Measurements from ENCODE around the gene FBXO24.
A peak's percentile ranks its signal among the peaks of the same experiment; 100 is the strongest.
"Not testable (repeated sequence)": the region's sequence is repeated elsewhere in the genome, so short reads cannot be mapped to it uniquely, and the experiment has no call there.

The FBXO24 gene

DNA sequence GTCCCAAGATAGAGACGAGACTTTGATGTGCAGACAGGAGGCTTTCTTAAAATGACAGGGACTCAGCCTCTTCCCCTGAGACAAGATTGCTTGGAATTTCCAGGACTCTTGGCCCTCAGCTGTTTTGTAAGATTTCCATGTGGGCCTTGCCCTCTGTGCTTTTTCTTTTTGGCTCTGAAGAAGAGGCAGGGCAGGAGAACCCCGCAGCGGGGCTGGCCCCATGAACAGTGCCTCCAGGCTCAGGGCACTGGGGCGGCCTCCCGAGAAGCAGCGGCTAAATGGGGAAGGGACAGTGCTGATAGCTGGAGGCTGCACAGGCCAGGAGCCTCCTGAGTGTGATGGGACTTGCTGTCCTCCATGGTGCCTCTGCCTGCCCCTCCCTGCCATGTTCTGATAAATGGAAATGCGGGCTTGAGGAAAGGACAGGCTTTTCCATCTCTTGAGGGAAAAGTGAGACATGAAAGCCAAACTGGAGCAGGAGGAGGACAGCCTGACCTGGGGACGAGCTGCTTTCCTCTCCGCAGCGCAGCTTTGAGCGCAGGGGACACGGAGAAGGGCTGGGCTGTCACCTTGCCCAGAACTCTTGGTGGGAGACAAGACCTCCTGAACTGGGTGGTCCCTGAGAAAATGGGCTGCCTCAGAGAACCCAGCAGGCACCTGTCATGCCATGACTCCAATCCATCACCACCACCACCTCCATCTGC is 24.5 kb upstream of the FBXO24 start:
- DNase-seq (ENCODE audit: low read depth in 3 of 3), result no peak

DNA sequence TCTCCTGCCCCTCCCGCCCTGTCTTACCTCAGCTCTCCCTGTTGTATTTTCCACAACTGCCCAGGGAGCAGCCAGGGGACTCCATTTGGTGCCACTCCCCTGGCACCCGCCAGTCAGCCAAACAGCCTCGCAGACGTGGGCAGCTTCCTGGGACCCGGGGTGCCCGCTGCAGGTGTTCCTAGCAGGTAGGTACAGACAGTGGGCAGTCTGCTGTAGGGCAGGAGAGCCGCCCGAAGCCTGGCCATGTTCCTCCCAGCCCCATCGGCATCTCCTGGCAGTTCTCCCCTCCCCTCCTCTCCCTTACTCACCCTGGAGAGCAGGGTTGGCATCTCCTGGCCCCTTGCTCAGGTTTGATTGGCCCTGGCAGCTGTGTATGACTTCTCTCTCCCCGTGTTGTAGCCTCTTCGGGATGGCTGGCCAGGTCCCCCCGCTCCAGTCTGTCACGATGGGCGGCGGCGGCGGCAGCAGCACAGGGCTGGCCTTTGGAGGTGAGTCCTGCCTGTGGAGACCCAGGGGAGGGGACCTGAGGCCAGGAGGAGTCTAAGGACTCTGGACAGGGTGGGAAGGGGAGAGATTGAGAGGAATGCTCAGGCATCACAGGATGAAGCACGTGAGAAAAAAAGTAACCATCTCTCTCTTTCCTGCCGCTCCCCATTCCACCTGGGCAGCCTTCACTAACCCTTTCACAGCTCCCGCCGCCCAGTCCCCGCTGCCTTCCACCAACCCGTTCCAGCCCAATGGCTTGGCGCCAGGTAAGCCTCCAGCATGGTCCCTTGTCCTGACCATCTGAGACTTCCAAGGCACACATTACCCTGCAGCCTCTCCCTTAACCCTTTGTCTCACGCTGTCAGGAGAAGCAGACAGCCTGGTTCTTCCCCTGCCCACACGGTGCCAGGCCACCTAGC is 23.7 kb upstream of the FBXO24 start:
- no peak for DNase-seq (ENCODE audit: low read depth in 3 of 3)

DNA sequence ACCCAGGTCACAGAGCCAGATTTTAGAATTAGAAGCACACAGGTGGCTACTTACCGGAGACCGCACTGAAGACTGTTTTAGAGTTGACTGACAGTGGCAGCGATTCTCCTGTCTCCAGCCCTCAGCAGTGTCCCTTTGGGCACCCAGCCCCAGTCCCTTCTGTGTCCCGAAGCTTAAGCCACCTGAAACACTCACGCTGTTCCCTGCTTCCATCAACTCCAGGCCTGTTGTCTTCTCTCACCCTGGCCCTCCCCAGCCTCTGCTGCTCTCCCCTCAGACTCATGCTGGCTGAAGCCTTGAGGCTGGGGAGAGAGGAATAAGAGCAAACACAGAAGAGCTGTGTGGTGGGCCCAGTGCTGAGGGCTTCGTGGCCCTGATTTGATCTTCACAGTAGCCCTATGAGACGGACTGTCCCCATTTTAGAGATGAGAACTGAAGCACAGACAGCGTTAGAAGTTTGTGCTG is 23.0 kb upstream of the FBXO24 start:
- no peak for DNase-seq (ENCODE audit: low read depth in 3 of 3)

DNA sequence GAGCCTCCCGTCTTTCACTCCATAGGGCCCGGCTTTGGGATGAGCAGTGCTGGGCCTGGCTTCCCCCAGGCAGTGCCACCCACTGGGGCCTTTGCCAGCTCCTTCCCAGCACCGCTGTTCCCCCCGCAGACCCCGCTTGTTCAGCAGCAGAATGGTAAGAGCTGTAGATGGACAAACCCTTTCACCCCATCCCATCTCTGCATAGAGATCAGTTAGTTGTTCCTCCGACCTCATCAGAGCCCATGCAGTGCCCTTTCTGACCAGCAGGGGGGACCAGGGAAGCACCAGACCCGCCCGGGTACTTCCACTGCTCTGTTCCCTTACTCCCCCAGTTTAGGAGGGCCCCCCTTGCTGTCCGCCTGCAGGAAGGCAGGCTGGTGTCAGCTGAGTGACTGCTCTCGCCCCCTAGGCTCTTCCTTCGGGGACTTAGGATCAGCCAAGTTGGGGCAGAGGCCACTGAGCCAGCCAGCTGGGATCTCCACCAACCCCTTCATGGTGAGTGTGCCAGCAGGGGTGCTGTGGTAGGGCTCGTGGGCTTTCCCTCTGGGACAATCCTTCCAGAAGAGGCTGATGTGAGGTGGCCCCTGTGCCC is 22.2 kb upstream of the FBXO24 start:
- peak; percentile 68 to 80 (median 77) for DNase-seq (ENCODE audit: low read depth in 3 of 3)

DNA sequence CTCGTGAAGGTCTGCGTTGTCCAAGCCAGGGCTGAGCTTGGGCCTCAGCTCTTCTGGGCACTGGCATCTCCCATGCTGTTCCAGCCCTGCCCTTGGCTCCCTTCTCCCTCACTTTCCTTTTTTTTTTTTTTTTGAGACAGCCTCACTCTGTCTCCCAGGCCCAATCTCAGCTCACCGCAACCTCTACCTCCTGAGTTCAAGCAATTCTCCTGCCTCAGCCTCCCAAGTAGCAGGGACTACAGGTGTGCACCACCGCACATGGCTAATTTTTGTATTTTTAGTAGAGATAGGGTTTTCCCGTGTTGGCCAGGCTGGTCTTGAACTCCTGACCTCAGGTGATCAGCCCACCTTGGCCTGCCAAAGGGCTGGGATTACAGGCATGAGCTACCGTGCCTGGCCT is 21.7 kb upstream of the FBXO24 start:
- DNase-seq (ENCODE audit: low read depth in 3 of 3), result not testable (repeated sequence)

DNA sequence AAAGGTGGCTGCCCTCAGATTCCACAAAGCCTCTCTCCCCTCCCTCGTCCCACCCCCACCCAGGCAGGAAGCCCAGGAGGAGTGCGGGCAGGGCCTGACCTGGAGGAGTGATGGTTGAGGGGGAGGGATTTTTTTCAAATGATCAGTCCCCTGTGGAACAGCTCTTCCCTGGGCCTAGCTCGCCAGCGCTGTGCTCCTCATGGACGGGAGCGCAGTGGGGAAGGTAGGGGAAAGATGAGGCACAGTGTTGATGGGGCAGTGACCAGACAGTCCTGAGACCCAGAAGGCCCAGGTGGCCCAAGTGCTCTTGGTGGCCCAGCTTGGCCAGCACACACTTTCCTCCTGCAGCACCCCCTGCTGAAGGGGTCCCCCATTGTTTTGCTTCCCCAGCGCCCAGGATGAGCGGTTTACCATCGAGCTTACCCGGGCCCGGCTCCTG is 21.0 kb upstream of the FBXO24 start:
- DNase-seq (ENCODE audit: low read depth in 3 of 3), result no peak

DNA sequence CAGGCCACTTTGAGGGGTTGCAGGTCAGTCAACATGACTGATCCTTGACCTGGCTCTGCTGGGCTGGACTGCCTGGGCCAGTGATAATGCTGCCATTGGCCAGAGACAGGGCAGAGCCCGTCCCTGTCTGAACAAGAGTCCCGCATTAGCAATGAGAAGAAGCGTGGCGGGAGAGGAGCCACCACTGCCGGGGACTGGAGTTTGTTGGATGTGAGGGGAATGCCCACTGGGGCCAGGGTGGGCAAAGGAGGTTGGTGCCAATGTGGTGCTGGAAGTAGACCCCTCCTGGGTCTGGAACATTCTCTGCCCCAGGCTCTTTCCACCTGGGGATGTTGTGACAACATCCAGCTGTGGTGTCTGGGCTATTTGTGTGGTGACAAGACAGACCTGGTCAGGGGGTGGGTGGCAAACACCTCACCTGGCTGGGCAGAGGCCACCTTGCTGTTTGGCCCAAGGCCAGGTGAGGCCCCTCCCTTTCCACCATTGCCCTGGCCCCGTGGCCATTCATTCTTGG is 20.1 kb upstream of the FBXO24 start:
- DNase-seq (ENCODE audit: low read depth in 3 of 3), result no peak

DNA sequence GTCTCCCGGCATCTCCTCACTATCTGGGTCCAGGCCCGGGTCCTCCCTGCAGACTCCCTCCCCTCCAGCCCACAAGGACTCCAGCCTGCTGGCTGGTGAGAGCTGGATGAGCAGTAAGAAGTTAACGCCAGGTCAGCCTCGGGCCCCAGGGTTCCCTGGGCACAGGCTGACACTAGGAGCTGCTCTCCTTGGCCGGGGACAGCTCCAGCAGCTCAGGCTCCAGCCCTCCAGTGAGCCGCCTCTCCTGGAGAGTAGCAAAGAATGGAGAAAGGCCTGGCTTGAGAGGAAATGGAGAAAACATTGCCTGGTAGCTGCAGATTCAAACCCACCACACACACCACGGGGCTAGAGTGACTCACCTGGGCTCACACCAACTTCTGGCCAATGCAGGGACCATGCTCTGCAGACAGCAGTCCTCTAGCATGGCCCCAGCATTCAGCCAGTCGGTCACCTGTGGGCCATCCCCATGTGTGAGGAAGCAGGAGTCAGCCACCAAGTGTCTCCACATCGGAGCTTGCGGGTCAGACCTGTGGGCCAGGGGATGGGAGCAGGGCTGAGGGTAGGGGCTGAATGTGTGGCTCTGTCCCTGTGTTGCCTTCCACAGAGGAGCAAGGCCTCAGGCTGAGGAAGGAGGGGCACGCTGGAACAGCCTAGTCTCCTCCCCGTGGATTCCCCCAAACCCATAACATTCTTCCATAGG is 18.9 kb upstream of the FBXO24 start:
- DNase-seq (ENCODE audit: low read depth in 3 of 3), result no peak

DNA sequence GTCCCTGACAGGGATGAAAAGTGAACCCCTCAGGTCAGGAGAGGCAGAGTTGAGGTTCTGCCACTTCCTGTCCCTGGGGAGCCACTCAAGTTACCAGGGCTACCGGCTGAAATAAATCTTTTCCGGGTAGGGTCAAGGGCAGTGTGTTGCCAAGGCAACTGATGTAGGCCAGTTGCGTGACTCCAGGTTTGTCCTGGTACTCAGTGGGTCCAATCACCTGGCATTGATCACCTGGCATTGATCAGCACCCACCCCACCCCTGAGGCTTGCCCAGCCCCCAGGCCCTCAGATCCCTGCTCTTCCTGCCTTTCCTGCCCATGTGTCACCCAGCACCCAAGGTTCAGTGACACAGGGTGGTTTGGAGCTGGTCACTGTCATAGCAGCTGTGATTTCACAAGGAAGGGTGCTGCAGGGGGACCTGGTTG is 18.4 kb upstream of the FBXO24 start:
- DNase-seq (ENCODE audit: low read depth in 3 of 3), result no peak

DNA sequence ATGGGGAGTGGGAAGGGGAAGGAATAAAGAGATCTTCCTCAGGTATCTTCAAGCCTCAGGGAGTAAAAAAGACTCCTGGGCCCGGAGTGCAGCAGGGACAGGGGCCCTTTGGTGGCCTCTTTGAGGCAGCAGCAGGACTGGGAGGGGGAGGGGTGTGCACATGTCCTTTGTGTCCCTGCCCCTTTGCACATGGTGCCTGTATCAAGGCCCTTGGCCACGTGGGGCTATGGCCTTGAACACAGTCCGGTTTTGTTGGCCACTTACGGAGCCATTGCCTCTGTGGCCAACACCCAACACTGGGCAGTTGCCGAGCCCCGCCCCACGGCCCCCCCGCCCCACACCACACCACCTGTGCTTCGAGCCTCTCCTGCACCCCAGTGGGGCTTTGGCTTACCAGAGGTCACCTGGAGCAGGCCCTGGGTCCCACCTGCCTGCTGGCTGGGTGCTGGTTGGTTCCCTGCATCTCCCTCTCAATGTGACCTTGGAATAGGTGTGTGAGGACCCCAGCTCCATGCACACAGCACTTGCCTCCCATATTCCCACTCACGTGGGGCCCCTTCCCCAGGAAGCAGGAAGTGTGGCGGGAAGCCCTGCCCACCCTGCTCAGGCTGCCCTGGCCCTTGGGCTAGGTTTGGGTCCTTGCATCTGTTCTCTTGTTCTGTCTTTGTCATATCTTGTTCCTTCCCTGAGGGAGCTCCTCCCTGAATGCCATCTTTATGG is 17.8 kb upstream of the FBXO24 start:
- DNase-seq (ENCODE audit: low read depth in 3 of 3), result no peak

DNA sequence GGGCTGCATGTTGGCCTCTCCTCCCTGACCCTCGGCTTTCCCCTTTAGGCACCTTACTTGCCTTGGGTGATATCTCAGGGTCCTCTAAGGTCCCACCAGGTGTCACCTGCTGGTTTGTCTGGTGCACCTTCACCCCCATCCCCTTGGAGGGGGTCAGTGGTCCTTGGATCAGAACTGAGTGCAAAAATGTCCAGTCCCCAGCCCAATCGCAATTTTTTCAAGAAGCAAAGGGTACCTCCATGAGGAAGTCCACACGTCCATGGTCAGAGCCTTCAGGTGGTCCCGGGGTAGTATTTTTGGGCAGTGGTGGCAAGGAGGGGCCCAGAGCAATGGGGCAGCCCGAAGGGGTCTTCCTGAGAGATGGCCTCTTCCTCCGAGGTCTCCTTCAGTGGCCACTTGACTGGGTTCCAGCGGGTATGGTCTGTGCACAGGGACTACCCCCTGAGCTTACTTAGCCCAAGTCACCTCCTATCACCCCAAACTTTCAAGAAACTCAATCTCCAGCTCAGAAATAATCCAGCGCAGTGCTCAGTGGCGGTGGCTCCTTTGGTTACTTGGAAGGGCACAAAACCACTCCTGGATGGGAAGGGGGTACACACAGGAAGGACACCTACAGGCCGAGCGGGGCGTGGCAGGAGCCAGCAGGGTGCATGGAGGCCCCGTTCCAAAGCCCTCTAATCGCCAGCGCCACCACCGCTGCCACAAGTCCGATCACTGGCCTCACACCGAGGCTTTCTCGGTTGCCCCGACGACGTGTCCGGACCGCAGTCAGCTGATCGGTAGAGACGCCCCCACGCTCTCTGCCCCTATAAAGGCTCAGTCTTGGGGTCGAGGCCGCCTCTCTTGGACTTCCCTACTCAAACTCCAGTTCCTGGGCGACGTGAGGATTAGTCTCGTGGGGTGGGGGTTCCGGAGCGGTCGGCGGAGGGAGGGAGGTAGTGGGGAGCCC is 17.0 kb upstream of the FBXO24 start:
- peak in 1 of 3 experiments; percentile 25 for DNase-seq (ENCODE audit: low read depth in 3 of 3)

DNA sequence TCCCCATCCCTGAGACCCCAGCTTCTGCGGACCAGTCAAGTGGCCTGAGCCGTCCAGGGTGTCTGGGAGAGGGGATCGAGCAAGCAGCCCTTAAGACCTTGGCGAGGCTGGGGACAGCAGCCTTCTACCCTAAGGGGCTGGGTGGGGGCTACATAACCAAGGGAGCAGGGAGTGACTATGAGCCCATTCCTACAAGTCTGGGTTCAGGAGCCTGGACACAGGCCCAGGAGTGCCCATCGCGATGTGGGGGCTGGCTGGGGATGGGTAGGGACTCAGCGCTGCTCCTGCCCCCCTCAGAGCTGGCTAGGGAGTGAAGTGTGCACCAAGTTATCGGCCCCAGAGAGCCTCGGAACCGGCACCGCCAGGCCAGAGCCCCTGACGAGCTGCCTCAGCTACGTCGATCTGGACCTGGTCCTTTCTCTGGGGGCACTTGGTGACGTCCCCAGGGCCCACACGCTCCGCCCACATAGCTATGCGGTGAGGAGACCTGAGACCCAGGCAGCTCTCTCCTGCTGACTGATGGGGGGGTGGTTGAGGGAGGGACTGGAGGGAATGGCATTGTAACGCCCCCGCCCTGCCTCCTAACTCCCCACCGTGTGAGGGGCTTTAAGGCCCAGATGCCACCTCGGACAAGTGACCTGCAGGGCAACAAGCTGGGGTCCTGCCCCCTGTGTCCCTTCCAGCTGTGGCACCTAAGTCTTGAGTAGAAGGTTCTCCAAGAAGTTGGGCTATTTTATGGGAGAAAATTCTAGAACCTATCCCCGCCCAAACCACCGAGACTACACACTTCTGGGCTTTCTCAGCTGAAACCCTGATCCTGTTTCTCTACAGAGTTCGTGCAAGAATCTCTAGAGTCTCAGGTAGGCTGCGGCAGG is 14.9 kb upstream of the FBXO24 start:
- DNase-seq (ENCODE audit: low read depth in 3 of 3), result no peak

DNA sequence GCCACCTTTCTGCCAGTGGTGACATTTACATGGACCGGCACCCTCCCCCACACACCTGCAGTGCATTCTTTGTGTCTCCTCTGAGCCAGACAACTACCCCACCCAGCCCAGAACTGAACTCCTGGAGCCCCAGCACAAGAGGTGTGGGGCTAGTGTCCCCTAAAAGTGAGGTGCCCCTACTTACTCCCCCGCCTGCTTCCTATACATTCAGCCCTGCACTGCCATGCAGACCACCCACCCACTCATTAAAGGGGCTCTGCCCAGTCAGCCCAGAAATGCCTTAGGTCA is 14.4 kb upstream of the FBXO24 start:
- DNase-seq (ENCODE audit: low read depth in 3 of 3), result no peak

DNA sequence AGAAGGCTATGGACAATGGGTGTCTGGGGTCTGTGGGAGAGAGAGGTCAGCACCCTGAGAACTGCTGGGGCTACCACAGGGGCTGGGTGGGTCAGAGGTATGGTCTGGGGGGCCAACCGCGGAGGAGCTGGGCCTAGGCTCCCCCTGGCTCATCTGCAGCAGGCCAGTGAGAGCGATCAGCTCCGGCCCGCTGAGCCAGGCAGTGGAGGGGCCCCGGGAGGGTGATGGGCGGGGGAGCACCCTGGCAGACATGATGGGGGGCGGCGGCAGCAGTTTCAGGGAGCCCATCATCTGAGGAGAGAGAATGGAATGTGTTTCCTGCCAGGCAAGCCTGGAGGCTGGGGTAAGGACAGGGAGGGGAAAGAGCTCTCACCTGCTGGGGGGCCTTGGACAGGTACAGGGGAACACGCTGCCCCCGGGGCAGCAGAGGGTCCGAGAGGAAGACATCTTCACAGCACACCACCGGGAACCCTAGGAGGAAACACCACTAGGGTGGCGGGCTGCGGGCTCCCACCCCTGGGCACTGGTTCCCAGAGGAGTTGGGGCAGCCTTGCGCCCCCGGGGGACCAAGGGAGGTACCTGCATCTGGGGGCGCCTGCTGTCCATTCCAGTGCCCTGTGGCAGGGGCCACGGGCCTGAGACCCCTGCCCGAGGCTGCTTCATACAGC is 13.7 kb upstream of the FBXO24 start:
- no peak for DNase-seq (ENCODE audit: low read depth in 3 of 3)

DNA sequence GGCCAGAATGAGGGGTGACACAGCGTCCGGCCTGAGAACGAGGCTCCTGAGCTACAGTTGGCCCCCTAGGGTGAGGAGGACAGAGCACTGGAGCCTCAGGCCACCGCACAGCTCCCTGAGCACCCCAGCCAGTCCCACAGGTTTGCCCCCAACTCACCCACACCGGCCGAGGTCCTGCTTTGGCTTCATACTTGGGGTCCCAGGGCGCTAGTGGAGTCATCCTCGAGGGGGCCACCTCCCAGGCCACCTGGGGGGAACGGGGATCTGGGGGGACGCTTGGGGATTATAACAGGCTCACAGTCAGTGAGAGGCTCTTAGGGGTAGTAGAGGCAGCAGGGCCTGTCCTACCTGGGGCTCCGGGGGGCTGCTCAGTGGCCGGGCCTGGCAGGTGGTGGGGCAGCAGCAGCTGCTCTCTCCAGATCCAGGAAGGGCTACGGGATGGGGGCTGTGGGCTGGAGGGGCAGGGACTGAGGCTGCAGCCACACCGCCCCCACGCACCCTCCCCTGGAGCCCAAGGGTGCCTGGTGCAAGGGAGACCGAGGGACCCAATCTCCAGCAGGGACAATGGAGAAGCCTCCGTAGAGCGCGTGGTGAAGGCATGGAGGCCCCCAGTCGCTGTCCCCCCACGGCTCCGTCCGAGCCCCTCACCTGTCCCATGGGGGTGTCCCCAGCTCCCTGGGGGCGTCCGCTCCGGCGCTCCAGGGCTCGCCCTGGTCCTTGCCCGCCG is 13.0 kb upstream of the FBXO24 start:
- DNase-seq (ENCODE audit: low read depth in 3 of 3), result no peak

DNA sequence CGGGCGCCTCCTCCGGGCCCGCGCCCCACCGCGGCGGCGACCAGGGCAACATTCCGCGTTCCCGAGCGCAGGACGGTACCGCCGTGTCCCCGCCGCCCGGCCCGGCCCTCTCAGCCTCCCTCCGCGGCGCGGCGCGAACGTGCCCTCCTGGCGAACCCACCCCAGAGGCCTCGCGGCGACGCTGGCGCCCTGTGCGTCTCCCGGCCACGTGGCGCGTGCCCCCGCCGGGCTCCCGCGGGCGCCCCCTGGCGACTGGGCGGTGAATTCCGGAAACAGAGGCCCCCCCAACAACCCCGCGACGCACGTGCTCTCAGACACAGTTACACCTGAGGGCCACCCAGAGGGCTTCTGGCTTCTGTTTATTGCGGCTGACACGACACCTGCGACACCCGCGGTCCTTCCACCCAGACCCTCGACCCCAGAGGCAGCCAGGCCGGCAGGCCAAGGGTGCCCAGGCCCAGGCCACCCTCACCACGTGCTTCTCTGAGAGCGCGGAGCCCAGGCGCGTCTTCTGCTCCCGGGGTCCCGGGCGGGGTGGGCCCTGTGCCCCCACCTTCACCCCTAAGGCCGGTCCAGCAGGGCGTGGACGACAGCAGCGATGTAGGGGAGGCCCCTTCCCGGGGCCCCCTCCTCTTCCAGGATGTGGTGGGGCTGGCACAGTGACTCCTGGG is 12.3 kb upstream of the FBXO24 start, which contains the start of gene SAP25:
TSS of gene SAP25 (minus strand) at position 210 of the 671 bp plus-strand sequence. CDS start at position 52, 158 bp downstream.
- DNase-seq (ENCODE audit: low read depth in 3 of 3), result no peak
